DMS153 (cell line): ENCODE data around the gene NUTM2B.
A peak's percentile ranks its signal among the peaks of the same experiment; 100 is the strongest.
"Not testable (repeated sequence)": the region's sequence is repeated elsewhere in the genome, so short reads cannot be mapped to it uniquely, and the experiment has no call there.

Experiments
- DNase-seq: peaks from one replicate; lab custom pipeline; 2025; lab: John Stamatoyannopoulos, UW

The NUTM2B gene

GRCh38 chr10:79702927-79703326, at the start of gene NUTM2B:
TSS of gene NUTM2B (plus strand) at chr10:79703227. CDS start at chr10:79703610, 383 bp downstream.
- not testable (repeated sequence) for DNase-seq

GRCh38 chr10:79663287-79663686, 39.7 kb upstream of the NUTM2B start:
- not testable (repeated sequence) for DNase-seq

- DNase-seq, result not testable (repeated sequence)
Observed at GRCh38 chr10:79664686-79665085, 38.3 kb upstream of the NUTM2B start.

- DNase-seq, result not testable (repeated sequence)
Observed at GRCh38 chr10:79669248-79669788, 33.7 kb upstream of the NUTM2B start.

GRCh38 chr10:79674878-79675277, 28.1 kb upstream of the NUTM2B start:
- not testable (repeated sequence) for DNase-seq

- DNase-seq, result not testable (repeated sequence)
Observed at GRCh38 chr10:79683026-79683883, 19.8 kb upstream of the NUTM2B start.

- not testable (repeated sequence) for DNase-seq
Observed at GRCh38 chr10:79683884-79684720, 18.9 kb upstream of the NUTM2B start.

- peak; percentile 24 for DNase-seq
Observed at GRCh38 chr10:79685044-79685685, 17.9 kb upstream of the NUTM2B start.

- not testable (repeated sequence) for DNase-seq
Observed at GRCh38 chr10:79686595-79686994, 16.4 kb upstream of the NUTM2B start.

- not testable (repeated sequence) for DNase-seq
Observed at GRCh38 chr10:79687406-79688150, 15.4 kb upstream of the NUTM2B start.

GRCh38 chr10:79688798-79689197, 14.2 kb upstream of the NUTM2B start:
- not testable (repeated sequence) for DNase-seq

GRCh38 chr10:79696596-79696995, 6.4 kb upstream of the NUTM2B start:
- not testable (repeated sequence) for DNase-seq

GRCh38 chr10:79697141-79697540, 5.9 kb upstream of the NUTM2B start:
- DNase-seq, result not testable (repeated sequence)

GRCh38 chr10:79700381-79700944, 2.6 kb upstream of the NUTM2B start:
- not testable (repeated sequence) for DNase-seq

- not testable (repeated sequence) for DNase-seq
Observed at GRCh38 chr10:79707017-79707416, 4.0 kb downstream of the NUTM2B start.

- not testable (repeated sequence) for DNase-seq
Observed at GRCh38 chr10:79714976-79715375, 11.9 kb downstream of the NUTM2B start.

- DNase-seq, result not testable (repeated sequence)
Observed at GRCh38 chr10:79716917-79717579, 14.0 kb downstream of the NUTM2B start.

- not testable (repeated sequence) for DNase-seq
Observed at GRCh38 chr10:79720000-79720399, 17.0 kb downstream of the NUTM2B start.

- DNase-seq, result not testable (repeated sequence)
Observed at GRCh38 chr10:79726620-79727019, 23.6 kb downstream of the NUTM2B start.

GRCh38 chr10:79744844-79745243, 41.8 kb downstream of the NUTM2B start:
- not testable (repeated sequence) for DNase-seq
